Suprapubic skin (tissue), 4 donors: ENCODE data around the gene FKBP1B.

Source experiments
- EP300 ChIP-seq: sonication (generic); formaldehyde crosslinking; IDR thresholded peaks from one replicate; pipeline ENCODE4 v1.6.1; 2017; ENCODE audit warnings: antibody characterized with exemption
- POLR2A ChIP-seq, 2 donors: fragments of 450-650 bp; IDR thresholded peaks; one replicate each; pipeline ENCODE4 v1.6.1; 2017; ENCODE audit warnings: antibody characterized with exemption in 2 of 2, mild to moderate bottlenecking in 2 of 2, moderate library complexity in 2 of 2
- POLR2AphosphoS5 ChIP-seq, 3 donors: sonication (generic); formaldehyde crosslinking; IDR thresholded peaks; one replicate each; pipeline ENCODE4 v1.6.1; 2017; ENCODE audit warnings: antibody characterized with exemption in 3 of 3
- TF ChIP-seq, protein P1 (sequence below), 2 donors: fragments of 200-600 bp in 1 of 2; fragments of 450-650 bp in 1 of 2; sonication (generic) in 1 of 2; IDR thresholded peaks; one replicate each; pipeline ENCODE4 v1.5.1; 2016 to 2019; ENCODE audit warnings: antibody characterized with exemption in 2 of 2, mild to moderate bottlenecking in 1 of 2, moderate library complexity in 1 of 2

DNA sequence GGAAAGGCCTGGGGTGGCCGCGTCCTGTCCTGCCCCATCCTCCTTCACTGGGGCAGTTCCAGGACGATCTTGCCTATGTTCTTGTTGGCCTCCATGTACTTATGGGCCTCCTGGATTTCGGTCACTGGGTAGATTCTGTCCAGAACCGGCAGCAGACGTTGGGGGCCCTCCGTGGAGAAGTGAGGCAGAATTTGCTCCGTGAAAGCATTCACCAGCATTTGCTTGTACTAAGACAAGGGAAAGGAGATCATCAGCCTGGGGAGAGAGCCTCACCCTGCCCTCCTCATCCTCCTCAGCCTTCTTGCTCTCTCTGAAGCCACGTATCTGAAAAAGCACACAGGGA, 28.0 kb downstream of the FKBP1B start:
- TF ChIP-seq, protein P1, sequence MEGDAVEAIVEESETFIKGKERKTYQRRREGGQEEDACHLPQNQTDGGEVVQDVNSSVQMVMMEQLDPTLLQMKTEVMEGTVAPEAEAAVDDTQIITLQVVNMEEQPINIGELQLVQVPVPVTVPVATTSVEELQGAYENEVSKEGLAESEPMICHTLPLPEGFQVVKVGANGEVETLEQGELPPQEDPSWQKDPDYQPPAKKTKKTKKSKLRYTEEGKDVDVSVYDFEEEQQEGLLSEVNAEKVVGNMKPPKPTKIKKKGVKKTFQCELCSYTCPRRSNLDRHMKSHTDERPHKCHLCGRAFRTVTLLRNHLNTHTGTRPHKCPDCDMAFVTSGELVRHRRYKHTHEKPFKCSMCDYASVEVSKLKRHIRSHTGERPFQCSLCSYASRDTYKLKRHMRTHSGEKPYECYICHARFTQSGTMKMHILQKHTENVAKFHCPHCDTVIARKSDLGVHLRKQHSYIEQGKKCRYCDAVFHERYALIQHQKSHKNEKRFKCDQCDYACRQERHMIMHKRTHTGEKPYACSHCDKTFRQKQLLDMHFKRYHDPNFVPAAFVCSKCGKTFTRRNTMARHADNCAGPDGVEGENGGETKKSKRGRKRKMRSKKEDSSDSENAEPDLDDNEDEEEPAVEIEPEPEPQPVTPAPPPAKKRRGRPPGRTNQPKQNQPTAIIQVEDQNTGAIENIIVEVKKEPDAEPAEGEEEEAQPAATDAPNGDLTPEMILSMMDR (IDR thresholded peaks at IDR 0.05), result no peak
- TF ChIP-seq EP300 (no peak), POLR2AphosphoS5 (IDR thresholded peaks at IDR 0.05) (no peak), POLR2A (IDR thresholded peaks at IDR 0.05) (no peak)
